ENCODE measurements around the gene SLC16A4. TPM values are rescaled to one million over a fixed set of nuclear protein-coding genes. Genes with fewer than 3 reads are reported as not detected.
"Not testable (repeated sequence)": the region's sequence is repeated elsewhere in the genome, so short reads cannot be mapped to it uniquely, and the experiment has no call there.

SLC16A4 gene
- total RNA-seq, 1 donor from 2014 or later, result 20.5 TPM

GRCh38 chr1:110412576-110412975 is 21.8 kb upstream of the SLC16A4 start:
- ATAC-seq, result peak; percentile 72
- peak; percentile 77 for DNase-seq (ENCODE audit: low spot score)
- intact Hi-C loops (cut with DNase I), result no loop called here

- no peak for DNase-seq (ENCODE audit: low spot score)
- intact Hi-C loops (cut with DNase I), result no loop called here
- no peak for ATAC-seq
These were observed 20.4 kb upstream of the SLC16A4 start for GRCh38 chr1:110411173-110411735.

DNA sequence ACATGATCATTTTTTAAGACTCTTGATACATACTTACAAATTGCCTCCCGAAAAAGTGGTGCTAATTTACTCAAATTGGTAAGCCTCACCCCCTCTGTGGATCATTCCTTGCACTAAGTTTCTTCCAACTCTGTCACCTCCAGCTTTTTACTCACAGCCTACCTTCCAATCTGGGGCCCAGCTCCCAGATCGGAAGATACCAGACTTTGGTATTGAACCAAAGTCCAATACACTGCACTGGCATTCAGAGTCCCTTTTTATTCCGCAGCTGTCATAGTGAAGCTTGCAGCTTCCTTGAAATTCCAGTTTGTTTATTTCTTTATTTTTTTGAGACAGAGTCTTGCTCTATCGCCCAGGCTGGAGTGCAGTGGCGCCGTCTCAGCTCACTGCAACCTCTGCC is 18.5 kb upstream of the SLC16A4 start:
- DNase-seq (ENCODE audit: low spot score) (no peak), ATAC-seq (no peak)
- intact Hi-C loops (cut with DNase I), result no loop called here

DNA sequence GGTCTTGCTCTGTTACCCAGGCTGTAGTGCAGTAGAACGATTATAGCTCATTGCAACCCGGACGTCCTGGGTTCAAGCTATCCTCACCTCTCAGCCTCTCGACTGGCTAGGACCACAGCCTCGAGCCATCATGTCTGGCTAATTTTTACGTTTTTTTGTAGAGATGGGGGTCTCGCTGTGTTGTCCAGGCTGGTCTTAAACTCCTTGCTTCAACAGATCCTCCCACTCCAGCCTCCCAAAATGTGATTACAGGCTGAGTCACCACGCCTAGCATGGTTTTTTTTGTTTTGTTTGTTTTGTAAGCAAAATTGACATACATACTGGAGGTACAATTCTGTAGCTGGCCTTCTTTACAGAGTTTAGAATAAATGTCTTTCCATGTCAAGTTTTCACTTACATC is 17.7 kb upstream of the SLC16A4 start:
- intact Hi-C loops (cut with DNase I), result no loop called here
- ATAC-seq (no peak), DNase-seq (ENCODE audit: low spot score) (no peak)

- peak; percentile 99 for ATAC-seq
- peak; percentile 96 for DNase-seq (ENCODE audit: low spot score)
- intact Hi-C loops (cut with DNase I), result no loop called here
These were observed 16.7 kb upstream of the SLC16A4 start, which contains the start of gene LAMTOR5 for GRCh38 chr1:110407260-110408210. Gene LAMTOR5, minus strand, starts transcription at chr1:110407694. Its CDS starts 74 bp downstream, at chr1:110407620.

- ATAC-seq; DNase-seq (ENCODE audit: low spot score); intact Hi-C loops (cut with DNase I): not testable (repeated sequence)
These were observed 15.6 kb upstream of the SLC16A4 start for GRCh38 chr1:110406407-110406806.

DNA sequence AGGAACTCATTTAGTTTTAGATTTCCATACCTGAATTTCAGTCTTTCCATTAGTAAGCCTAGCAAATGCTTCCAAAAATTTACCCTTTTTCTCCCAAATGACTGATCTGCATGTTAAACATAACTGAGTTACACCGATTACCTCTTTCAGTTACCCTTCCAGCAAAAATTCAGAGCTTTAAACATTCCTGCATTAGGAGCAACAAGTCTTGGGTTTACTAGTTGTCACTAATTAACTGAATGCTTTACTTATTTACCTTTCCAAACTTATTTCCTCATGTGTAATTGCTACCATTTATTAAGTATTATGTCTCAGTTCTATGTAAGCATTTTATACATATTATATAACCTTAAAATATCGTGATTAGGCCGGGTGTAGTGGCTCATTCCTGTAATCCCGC is 13.6 kb upstream of the SLC16A4 start:
- intact Hi-C loops (cut with DNase I), result no loop called here
- ATAC-seq (no peak), DNase-seq (ENCODE audit: low spot score) (no peak)

- ATAC-seq (no peak), DNase-seq (ENCODE audit: low spot score) (no peak)
- intact Hi-C loops (cut with DNase I), result no loop called here
These were observed 13.0 kb upstream of the SLC16A4 start for GRCh38 chr1:110403805-110404204.

GRCh38 chr1:110396259-110396958 is 5.6 kb upstream of the SLC16A4 start:
- ATAC-seq; intact Hi-C loops (cut with DNase I); DNase-seq (ENCODE audit: low spot score): not testable (repeated sequence)

- ATAC-seq (no peak), DNase-seq (ENCODE audit: low spot score) (no peak)
- intact Hi-C loops (cut with DNase I), result loop anchor here (5.0 kb wide), 1 partner anchor 57 kb away; the partner anchor contains the start of gene RBM15
These were observed 3.6 kb upstream of the SLC16A4 start for GRCh38 chr1:110394493-110394820.

DNA sequence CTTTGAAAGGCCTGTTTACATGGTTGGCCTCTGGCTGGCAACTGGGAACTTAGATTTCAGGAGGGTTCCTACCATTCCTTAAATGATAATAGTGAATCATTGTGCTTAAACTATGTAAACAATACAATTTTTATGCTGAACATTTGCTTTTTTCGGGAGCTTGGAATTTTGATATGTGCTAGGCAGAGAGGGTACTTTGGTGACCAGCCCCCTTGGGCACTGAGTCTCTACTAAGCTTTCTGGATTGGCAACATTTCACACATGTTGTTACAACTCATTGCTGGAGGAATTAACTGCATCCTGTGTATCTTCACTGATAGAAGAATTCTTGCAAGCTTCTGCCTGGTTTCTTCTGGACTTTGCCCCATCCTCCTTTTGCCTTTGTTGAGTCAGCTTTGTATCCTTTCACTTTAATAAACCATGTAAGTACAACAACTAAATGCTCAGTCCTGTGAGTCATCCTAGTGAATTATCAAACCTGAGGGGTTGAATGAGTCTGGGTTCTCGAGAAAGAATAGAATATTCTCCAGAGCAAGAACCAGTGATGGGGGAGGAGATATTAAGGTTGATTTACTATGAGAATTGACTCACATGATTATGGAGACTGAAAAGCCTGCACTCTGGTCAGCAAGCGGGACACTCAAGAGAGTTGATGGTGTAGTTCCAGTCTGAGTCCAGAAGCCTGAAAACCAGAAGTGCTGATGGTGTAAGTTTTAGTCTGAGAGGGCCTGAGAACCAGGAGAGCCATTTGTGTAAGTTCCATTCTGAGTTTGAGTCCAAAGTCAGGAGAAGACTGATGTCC is 3.1 kb upstream of the SLC16A4 start:
- DNase-seq (ENCODE audit: low spot score) (no peak), ATAC-seq (no peak)
- intact Hi-C loops (cut with DNase I), result loop anchor here (5.0 kb wide), 1 partner anchor 57 kb away; the partner anchor contains the start of gene RBM15

DNA sequence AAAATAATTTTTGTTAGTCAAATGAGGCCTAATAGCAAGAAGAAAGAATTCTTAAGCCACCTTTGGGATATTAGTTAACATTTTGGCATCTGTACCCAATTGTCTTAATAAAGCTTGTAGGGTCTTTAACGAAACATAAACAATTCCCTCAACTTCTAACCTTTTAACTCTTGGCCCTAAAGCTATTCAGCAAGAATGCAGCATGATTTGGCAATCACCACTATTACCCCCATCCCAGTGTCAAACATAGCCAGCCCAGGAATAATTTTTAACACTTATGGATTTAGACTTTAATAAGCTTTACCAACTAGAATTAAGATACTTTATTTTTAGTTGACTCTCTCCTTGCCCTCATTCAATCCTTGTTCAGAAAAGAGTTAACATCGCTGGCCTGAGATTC is 2.5 kb upstream of the SLC16A4 start:
- no peak for ATAC-seq
- intact Hi-C loops (cut with DNase I), result loop anchor here (5.0 kb wide), 1 partner anchor 56 kb away; the partner anchor contains the start of gene RBM15
- no peak for DNase-seq (ENCODE audit: low spot score)

- intact Hi-C loops (cut with DNase I), result loop anchor here (5.0 kb wide), 1 partner anchor 53 kb away; the partner anchor contains the start of gene RBM15
- ATAC-seq (peak; percentile 96), DNase-seq (ENCODE audit: low spot score) (peak; percentile 64)
These were observed 730 bp downstream of the SLC16A4 start for GRCh38 chr1:110390096-110390495.

GRCh38 chr1:110387048-110387754 is 3.6 kb downstream of the SLC16A4 start:
- no peak for DNase-seq (ENCODE audit: low spot score)
- ATAC-seq, result no peak
- intact Hi-C loops (cut with DNase I), result no loop called here

GRCh38 chr1:110385369-110385768 is 5.5 kb downstream of the SLC16A4 start:
- intact Hi-C loops (cut with DNase I), result no loop called here
- ATAC-seq (no peak), DNase-seq (ENCODE audit: low spot score) (no peak)

GRCh38 chr1:110384581-110385321 is 6.1 kb downstream of the SLC16A4 start:
- DNase-seq (ENCODE audit: low spot score) (no peak), ATAC-seq (no peak)
- intact Hi-C loops (cut with DNase I), result no loop called here

- intact Hi-C loops (cut with DNase I), result no loop called here
- DNase-seq (ENCODE audit: low spot score) (no peak), ATAC-seq (peak; percentile 33)
These were observed 7.4 kb downstream of the SLC16A4 start for GRCh38 chr1:110383251-110383990.

All from sciatic nerve (tissue), 2 donors.